Naive thymus-derived CD8-positive, alpha-beta T cell (primary cell): ENCODE results near the gene EPHB2. TPM values are rescaled to one million over a fixed set of nuclear protein-coding genes. Genes with fewer than 3 reads are reported as not detected.
A peak's percentile ranks its signal among the peaks of the same experiment; 100 is the strongest.

Experiments
- ATAC-seq, 2 donors: fragments of 150-1000 bp; cut with Tn5 transposase in 1 of 2; sonication (Bioruptor Pico), chemical (Tn5 transposase) in 1 of 2; 1 replicate in 1 of 2; 2 replicates in 1 of 2; pipeline ENCODE4 v1.10.0; 2021; ENCODE audit warnings: mild to moderate bottlenecking in 2 of 2, moderate library complexity in 2 of 2
- POLR2A ChIA-PET: fragments of 350-600 bp; sonication (Branson Sonifier 250); formaldehyde crosslinking; loops from one replicate; lab custom pipeline; 2021; ENCODE audit warnings: antibody characterized with exemption; lab: Charles Lee
- DNase-seq, 10 donors: peaks; one replicate each; pipeline versions ENCODE4 v3.0.0 to v3.0.0-alpha.2; 2020 to 2022
- H3K27ac Mint-ChIP-seq, 10 donors: one replicate each; pipeline ENCODE4 v1.8.0; 2020 to 2022; ENCODE audit warnings: mild to moderate bottlenecking in 10 of 10, mixed read lengths in 10 of 10, moderate library complexity in 4 of 10, inconsistent platforms in 1 of 10
- H3K27me3 Mint-ChIP-seq, 5 donors: one replicate each; pipeline ENCODE4 v1.8.0; 2021 to 2022; ENCODE audit warnings: mixed read lengths in 5 of 5
- H3K36me3 Mint-ChIP-seq, 3 donors: one replicate each; pipeline ENCODE4 v1.8.0; 2020 to 2022; ENCODE audit warnings: mixed read lengths in 3 of 3, mild to moderate bottlenecking in 2 of 3, inconsistent platforms in 1 of 3
- H3K4me1 Mint-ChIP-seq, 4 donors: one replicate each; pipeline ENCODE4 v1.8.0; 2021 to 2022; ENCODE audit warnings: mixed read lengths in 4 of 4
- H3K4me3 Mint-ChIP-seq, 10 donors: one replicate each; pipeline ENCODE4 v1.8.0; 2020 to 2022; ENCODE audit warnings: mild to moderate bottlenecking in 10 of 10, mixed read lengths in 10 of 10, moderate library complexity in 6 of 10, inconsistent platforms in 1 of 10
- H3K9me3 Mint-ChIP-seq, 9 donors: one replicate each; pipeline ENCODE4 v1.8.0; 2020 to 2022; ENCODE audit warnings: mixed read lengths in 9 of 9, mild to moderate bottlenecking in 3 of 9, inconsistent platforms in 1 of 9, moderate library complexity in 1 of 9
- polyA plus RNA-seq, 3 donors: library from polyadenylated mRNA; unstranded; fragments of 300-500 nt; fragmentation: Illumina TruSeq; gene quantifications; one replicate each; pipeline ENCODE4 v1.2.3, GENCODE V29; 2021
- total RNA-seq, 8 experiments: library from RNA in 2 of 8; stranded (reverse) in 2 of 8; gene quantifications; one replicate each; pipeline ENCODE4 v1.2.3 and lab custom pipeline; 2021 to 2026

EPHB2 gene
- total and polyA plus RNA-seq, 5 experiments from 2014 or later = 0.21 to 0.25 TPM; not detected in 3

- Mint-ChIP-seq H3K4me1 (peaks cover 0 to 2% (median 0%) of the 10 kb centered on the region in 4 donors), H3K27me3 (peaks cover 0 to 12% (median 0%) of the 10 kb centered on the region in 5 donors), H3K9me3 (no peaks in the 10 kb centered on the region), H3K36me3 (no peaks in the 10 kb centered on the region), H3K4me3 (no peak overlapping the region), H3K27ac (no peak overlapping the region)
- ATAC-seq = no peak
- POLR2A ChIA-PET = no interaction called here
- DNase-seq = no peak
These were observed 196.3 kb downstream of the EPHB2 start for GRCh38 chr1:22906968-22907367.

- H3K36me3 Mint-ChIP-seq = no peaks in the 10 kb centered on the region
- H3K9me3 Mint-ChIP-seq = no peaks in the 10 kb centered on the region
- peaks cover 0 to 8% (median 0%) of the 10 kb centered on the region in 5 donors for H3K27me3 Mint-ChIP-seq
- POLR2A ChIA-PET = no interaction called here
- H3K4me1 Mint-ChIP-seq = peaks cover 0 to 2% (median 0%) of the 10 kb centered on the region in 4 donors
- no peak overlapping the region for H3K27ac Mint-ChIP-seq
- no peak for ATAC-seq
- no peak overlapping the region for H3K4me3 Mint-ChIP-seq
- DNase-seq = no peak
These were observed 196.9 kb downstream of the EPHB2 start for GRCh38 chr1:22907528-22907927.

GRCh38 chr1:22908880-22909426 is 198.3 kb downstream of the EPHB2 start:
- no peak overlapping the region for H3K27ac Mint-ChIP-seq
- H3K4me1 Mint-ChIP-seq = peaks cover 0 to 2% (median 0%) of the 10 kb centered on the region in 4 donors
- DNase-seq = no peak
- POLR2A ChIA-PET = no interaction called here
- no peaks in the 10 kb centered on the region for H3K36me3 Mint-ChIP-seq
- no peak for ATAC-seq
- H3K4me3 Mint-ChIP-seq = no peak overlapping the region
- H3K9me3 Mint-ChIP-seq = no peaks in the 10 kb centered on the region
- H3K27me3 Mint-ChIP-seq = peaks cover 0 to 4% (median 0%) of the 10 kb centered on the region in 5 donors

- POLR2A ChIA-PET = no interaction called here
- no peaks in the 10 kb centered on the region for H3K9me3 Mint-ChIP-seq
- peaks cover 0 to 4% (median 0%) of the 10 kb centered on the region in 5 donors for H3K27me3 Mint-ChIP-seq
- H3K36me3 Mint-ChIP-seq = no peaks in the 10 kb centered on the region
- H3K4me1 Mint-ChIP-seq = peaks cover 0 to 2% (median 0%) of the 10 kb centered on the region in 4 donors
- no peak overlapping the region for H3K27ac Mint-ChIP-seq
- ATAC-seq (no peak), DNase-seq (no peak)
- H3K4me3 Mint-ChIP-seq = no peak overlapping the region
These were observed 199.6 kb downstream of the EPHB2 start for GRCh38 chr1:22910286-22910685.

- no peak for DNase-seq
- Mint-ChIP-seq H3K4me1 (no peaks in the 10 kb centered on the region), H3K27me3 (peaks cover 0 to 8% (median 0%) of the 10 kb centered on the region in 5 donors), H3K36me3 (no peaks in the 10 kb centered on the region), H3K4me3 (no peak overlapping the region), H3K9me3 (no peaks in the 10 kb centered on the region), H3K27ac (no peak overlapping the region)
- ATAC-seq = no peak
- POLR2A ChIA-PET = no interaction called here
These were observed 200.5 kb downstream of the EPHB2 start for GRCh38 chr1:22910986-22911651.

- Mint-ChIP-seq H3K27me3 (peaks cover 0 to 10% (median 4%) of the 10 kb centered on the region in 5 donors), H3K4me1 (no peaks in the 10 kb centered on the region), H3K9me3 (no peaks in the 10 kb centered on the region), H3K4me3 (no peak overlapping the region), H3K36me3 (no peaks in the 10 kb centered on the region), H3K27ac (no peak overlapping the region)
- DNase-seq (no peak), ATAC-seq (no peak)
- POLR2A ChIA-PET = no interaction called here
These were observed 201.7 kb downstream of the EPHB2 start for GRCh38 chr1:22912311-22912710.

GRCh38 chr1:22913421-22914141 is 202.9 kb downstream of the EPHB2 start:
- H3K27me3 Mint-ChIP-seq = peaks cover 3 to 13% (median 6%) of the 10 kb centered on the region in 5 donors
- no peaks in the 10 kb centered on the region for H3K4me1 Mint-ChIP-seq
- ATAC-seq = no peak
- DNase-seq = no peak
- no peaks in the 10 kb centered on the region for H3K36me3 Mint-ChIP-seq
- no peaks in the 10 kb centered on the region for H3K9me3 Mint-ChIP-seq
- no peak overlapping the region for H3K27ac Mint-ChIP-seq
- POLR2A ChIA-PET = no interaction called here
- H3K4me3 Mint-ChIP-seq = no peak overlapping the region

GRCh38 chr1:22914156-22914555 is 203.5 kb downstream of the EPHB2 start:
- no peaks in the 10 kb centered on the region for H3K36me3 Mint-ChIP-seq
- H3K27ac Mint-ChIP-seq = no peak overlapping the region
- POLR2A ChIA-PET = no interaction called here
- no peak for ATAC-seq
- H3K9me3 Mint-ChIP-seq = no peaks in the 10 kb centered on the region
- no peaks in the 10 kb centered on the region for H3K4me1 Mint-ChIP-seq
- H3K4me3 Mint-ChIP-seq = no peak overlapping the region
- H3K27me3 Mint-ChIP-seq = peaks cover 3 to 13% (median 6%) of the 10 kb centered on the region in 5 donors
- DNase-seq = no peak

GRCh38 chr1:22914633-22915217 is 204.1 kb downstream of the EPHB2 start:
- Mint-ChIP-seq H3K36me3 (no peaks in the 10 kb centered on the region), H3K4me3 (no peak overlapping the region), H3K27ac (no peak overlapping the region), H3K27me3 (peaks cover 3 to 13% (median 6%) of the 10 kb centered on the region in 5 donors), H3K4me1 (no peaks in the 10 kb centered on the region), H3K9me3 (no peaks in the 10 kb centered on the region)
- POLR2A ChIA-PET = no interaction called here
- no peak for DNase-seq
- ATAC-seq = no peak

GRCh38 chr1:22915231-22915630 is 204.6 kb downstream of the EPHB2 start:
- no peak for ATAC-seq
- no peaks in the 10 kb centered on the region for H3K36me3 Mint-ChIP-seq
- no peaks in the 10 kb centered on the region for H3K4me1 Mint-ChIP-seq
- no peak overlapping the region for H3K4me3 Mint-ChIP-seq
- no peak overlapping the region for H3K27ac Mint-ChIP-seq
- no peaks in the 10 kb centered on the region for H3K9me3 Mint-ChIP-seq
- peaks cover 3 to 13% (median 6%) of the 10 kb centered on the region in 5 donors for H3K27me3 Mint-ChIP-seq
- POLR2A ChIA-PET = no interaction called here
- no peak for DNase-seq

GRCh38 chr1:22915816-22916470 is 205.3 kb downstream of the EPHB2 start:
- H3K9me3 Mint-ChIP-seq = no peaks in the 10 kb centered on the region
- no peak overlapping the region for H3K27ac Mint-ChIP-seq
- POLR2A ChIA-PET = no interaction called here
- H3K4me1 Mint-ChIP-seq = no peaks in the 10 kb centered on the region
- H3K4me3 Mint-ChIP-seq = no peak overlapping the region
- no peak for ATAC-seq
- DNase-seq = no peak
- peaks cover 3 to 13% (median 6%) of the 10 kb centered on the region in 5 donors for H3K27me3 Mint-ChIP-seq
- H3K36me3 Mint-ChIP-seq = no peaks in the 10 kb centered on the region

GRCh38 chr1:22916471-22916820 is 205.8 kb downstream of the EPHB2 start:
- no peak for ATAC-seq
- H3K4me1 Mint-ChIP-seq = no peaks in the 10 kb centered on the region
- no peak overlapping the region for H3K4me3 Mint-ChIP-seq
- H3K27me3 Mint-ChIP-seq = peaks cover 3 to 13% (median 6%) of the 10 kb centered on the region in 5 donors
- H3K36me3 Mint-ChIP-seq = no peaks in the 10 kb centered on the region
- no peak for DNase-seq
- H3K27ac Mint-ChIP-seq = no peak overlapping the region
- POLR2A ChIA-PET = no interaction called here
- H3K9me3 Mint-ChIP-seq = no peaks in the 10 kb centered on the region

- Mint-ChIP-seq H3K4me1 (no peaks in the 10 kb centered on the region), H3K4me3 (no peak overlapping the region), H3K27ac (peak overlapping the region in 1 of 10 donors; percentile 1), H3K9me3 (no peaks in the 10 kb centered on the region), H3K27me3 (peaks cover 3 to 19% (median 7%) of the 10 kb centered on the region in 5 donors), H3K36me3 (no peaks in the 10 kb centered on the region)
- POLR2A ChIA-PET = no interaction called here
- DNase-seq (no peak), ATAC-seq (no peak)
These were observed 207.3 kb downstream of the EPHB2 start for GRCh38 chr1:22917989-22918388.
